Fibroblast of villous mesenchyme (primary cell): ENCODE measurements around the gene TTC27. TPM values are rescaled to one million over a fixed set of nuclear protein-coding genes. Genes with fewer than 3 reads are reported as not detected.
"Not testable (repeated sequence)": the region's sequence is repeated elsewhere in the genome, so short reads cannot be mapped to it uniquely, and the experiment has no call there.

ENCODE experiments used
- DNase-seq: peaks from one replicate; pipeline ENCODE4 v3.0.0-alpha.2; 2010; ENCODE audit warnings: low read depth
- H3K4me3 ChIP-seq: 2 replicates; pipeline ENCODE4 v1.5.1; 2011; ENCODE audit warnings: low read depth, mild to moderate bottlenecking, low read length
- total RNA-seq: library from RNA; depleted of rRNA; stranded (reverse); fragments of >200 nt; gene quantifications from 2 replicates; pipeline ENCODE4 v1.2.3, GENCODE V29; 2012
- TF ChIP-seq, protein P1 (sequence below): IDR thresholded peaks from 2 replicates; pipeline ENCODE4 v1.5.1; 2012; ENCODE audit warnings: low read depth, mild to moderate bottlenecking, low read length; ENCODE audit not compliant: insufficient read depth

TTC27 gene
- total RNA-seq, 1 donor, result 32.4 TPM

DNA sequence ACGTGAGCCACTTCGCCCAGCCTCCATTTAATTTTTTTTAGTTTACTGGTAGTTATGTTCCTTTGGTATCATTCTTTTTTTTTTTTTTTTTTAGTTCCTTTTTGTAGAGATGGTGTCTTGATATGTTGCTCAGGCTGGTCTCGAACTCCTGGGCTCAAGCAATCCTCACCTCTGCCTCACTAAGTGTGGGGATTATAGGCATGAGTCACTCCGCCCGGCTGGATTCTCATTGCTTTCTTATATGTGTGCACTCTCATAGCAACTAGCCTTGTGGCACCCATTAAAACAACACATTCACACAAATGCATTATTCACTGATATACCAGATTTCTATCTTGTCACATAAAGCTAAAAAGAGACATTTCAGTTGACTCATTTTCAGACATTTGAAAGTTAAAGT lies 4.2 kb downstream of the TTC27 start:
- no peak overlapping the region for H3K4me3 ChIP-seq
- TF ChIP-seq, protein P1, sequence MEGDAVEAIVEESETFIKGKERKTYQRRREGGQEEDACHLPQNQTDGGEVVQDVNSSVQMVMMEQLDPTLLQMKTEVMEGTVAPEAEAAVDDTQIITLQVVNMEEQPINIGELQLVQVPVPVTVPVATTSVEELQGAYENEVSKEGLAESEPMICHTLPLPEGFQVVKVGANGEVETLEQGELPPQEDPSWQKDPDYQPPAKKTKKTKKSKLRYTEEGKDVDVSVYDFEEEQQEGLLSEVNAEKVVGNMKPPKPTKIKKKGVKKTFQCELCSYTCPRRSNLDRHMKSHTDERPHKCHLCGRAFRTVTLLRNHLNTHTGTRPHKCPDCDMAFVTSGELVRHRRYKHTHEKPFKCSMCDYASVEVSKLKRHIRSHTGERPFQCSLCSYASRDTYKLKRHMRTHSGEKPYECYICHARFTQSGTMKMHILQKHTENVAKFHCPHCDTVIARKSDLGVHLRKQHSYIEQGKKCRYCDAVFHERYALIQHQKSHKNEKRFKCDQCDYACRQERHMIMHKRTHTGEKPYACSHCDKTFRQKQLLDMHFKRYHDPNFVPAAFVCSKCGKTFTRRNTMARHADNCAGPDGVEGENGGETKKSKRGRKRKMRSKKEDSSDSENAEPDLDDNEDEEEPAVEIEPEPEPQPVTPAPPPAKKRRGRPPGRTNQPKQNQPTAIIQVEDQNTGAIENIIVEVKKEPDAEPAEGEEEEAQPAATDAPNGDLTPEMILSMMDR, result no peak
- peak; percentile 42 for DNase-seq

DNA sequence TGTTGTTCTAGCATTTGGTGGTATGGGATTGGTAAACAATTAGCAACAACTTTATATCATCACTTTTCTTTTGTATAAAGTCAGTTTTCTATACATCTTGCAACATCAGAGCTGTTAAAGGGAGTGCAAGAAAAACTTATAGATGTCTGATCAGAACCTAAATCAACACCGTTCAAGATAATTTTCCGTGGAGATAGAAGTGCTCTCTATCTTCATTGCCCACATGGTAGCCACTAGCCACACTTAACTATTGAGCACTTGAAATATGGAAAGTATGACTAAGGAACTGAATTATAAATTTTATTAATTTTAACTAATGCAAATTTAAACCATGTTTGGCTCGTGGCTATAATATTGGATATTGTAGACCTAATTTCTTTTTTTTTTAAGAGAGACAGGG lies 5.2 kb downstream of the TTC27 start:
- TF ChIP-seq, protein P1, result no peak

DNA sequence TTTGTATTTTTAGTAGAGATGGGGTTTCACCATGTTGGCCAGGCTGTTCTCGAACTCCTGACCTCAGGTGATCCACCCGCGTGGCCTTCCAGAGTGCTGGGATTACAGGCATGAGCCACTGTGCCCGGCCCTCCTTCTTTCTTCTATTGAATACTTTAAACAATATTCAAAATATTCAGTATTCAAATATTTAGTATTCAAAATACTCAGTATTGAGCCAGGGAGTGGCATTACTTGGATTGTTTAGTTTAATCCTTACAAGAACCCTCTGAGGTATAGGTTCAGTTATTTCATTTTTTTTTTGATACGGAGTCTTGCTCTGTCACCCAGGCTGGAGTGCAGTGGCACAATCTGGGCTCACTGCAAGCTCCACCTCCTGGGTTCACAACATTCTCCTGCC lies 10.7 kb downstream of the TTC27 start:
- H3K4me3 ChIP-seq, DNase-seq: not testable (repeated sequence)

More for the DNA sequence above, 5.2 kb downstream of the TTC27 start:
- H3K4me3 ChIP-seq, result no peak overlapping the region
- no peak for DNase-seq

DNA sequence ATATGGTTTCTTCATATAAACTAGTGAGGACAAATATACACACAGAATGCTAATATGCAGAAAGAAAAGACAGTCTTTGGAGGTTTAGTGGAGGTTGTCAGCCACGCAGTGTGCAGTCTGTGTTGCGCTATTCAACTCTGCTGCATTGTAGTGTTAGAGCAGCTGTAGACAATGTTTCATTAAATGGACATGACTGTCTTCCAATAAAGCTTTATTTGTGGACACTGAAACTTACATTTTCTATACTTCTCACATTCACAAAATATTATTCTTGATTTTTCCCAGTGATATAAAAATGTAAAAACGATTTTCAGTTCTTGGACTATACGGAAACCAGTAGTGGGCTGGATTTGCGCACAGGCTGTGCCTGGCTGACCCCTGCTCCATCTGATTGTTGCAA lies 13.3 kb downstream of the TTC27 start:
- H3K4me3 ChIP-seq, result no peak overlapping the region
- TF ChIP-seq, protein P1, result no peak
- no peak for DNase-seq

DNA sequence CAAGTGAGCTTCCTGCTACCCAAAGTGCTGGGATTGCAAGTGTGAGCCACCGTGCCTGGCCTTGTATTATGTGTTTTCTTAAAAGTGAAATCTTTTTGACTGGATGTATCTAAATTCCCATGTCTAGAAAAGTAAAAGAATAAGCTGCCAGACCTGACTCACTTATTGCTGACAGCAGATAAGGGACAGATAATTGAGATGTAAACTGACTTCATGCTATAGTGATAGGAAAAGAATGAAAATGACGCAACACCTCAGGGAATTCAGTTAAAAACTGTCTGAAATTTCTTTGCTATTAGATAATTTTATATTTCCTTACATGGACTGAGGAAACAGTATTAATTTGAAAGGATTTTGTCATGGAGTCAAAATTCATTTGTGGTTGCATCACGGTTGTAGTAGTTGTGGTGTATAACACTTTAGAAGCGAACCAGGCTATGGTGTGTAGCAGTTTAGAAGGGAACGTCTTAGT lies 19.4 kb downstream of the TTC27 start:
- DNase-seq, result peak; percentile 72
- TF ChIP-seq, protein P1, result no peak
- no peak overlapping the region for H3K4me3 ChIP-seq

DNA sequence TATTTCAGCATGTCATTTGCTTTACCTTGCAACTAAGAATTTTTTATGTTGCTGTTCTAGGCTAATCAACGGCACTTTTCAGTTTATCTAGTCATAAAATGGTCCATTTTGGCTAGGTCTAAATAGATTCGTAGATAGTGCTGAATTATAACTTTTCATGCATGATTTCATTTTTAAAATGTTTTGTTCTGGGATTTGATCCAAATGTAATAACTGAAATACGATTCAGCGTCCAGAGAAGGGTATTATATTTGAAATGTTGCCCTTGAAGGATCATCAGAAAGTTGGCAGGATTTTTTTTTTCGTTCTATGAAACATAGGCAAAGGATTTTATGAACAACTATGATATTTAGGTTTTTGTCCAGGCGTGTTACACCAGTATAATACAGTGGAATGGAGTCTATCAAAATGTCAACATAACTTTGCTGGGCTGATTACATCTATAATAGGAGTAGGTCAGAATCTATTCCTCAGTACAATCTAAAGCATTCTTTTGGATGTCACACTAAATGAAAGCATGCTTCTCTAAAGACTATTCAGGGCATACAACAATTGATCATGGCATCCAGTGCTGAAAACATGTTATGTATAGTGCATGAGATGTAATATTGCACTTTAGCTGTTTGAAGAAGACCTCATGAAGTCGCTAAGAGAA lies 24.8 kb downstream of the TTC27 start:
- TF ChIP-seq, protein P1, result no peak
- DNase-seq, result no peak
- no peak overlapping the region for H3K4me3 ChIP-seq

DNA sequence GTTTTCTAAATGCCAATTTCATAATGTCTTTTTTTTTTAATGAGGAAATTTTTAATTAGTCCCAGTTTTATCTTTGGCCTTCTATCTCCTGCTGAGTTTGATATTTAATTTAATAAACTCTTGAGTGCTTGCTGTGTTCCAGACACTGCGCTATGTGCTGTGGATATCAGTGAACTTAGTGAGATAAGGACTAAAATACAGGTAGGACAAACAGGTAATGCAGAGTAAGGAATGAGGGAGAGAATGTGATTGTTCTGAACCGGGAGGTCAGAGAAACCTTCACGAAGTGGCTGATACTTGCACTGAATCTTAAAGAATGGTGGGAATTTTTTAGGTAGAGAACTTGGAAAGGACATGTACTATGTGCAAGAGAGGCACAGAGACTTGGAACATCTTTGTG lies 28.2 kb downstream of the TTC27 start:
- no peak overlapping the region for H3K4me3 ChIP-seq
- TF ChIP-seq, protein P1, result no peak
- DNase-seq, result no peak
